ENCODE results near the gene NCOA1.

Gene NCOA1

DNA sequence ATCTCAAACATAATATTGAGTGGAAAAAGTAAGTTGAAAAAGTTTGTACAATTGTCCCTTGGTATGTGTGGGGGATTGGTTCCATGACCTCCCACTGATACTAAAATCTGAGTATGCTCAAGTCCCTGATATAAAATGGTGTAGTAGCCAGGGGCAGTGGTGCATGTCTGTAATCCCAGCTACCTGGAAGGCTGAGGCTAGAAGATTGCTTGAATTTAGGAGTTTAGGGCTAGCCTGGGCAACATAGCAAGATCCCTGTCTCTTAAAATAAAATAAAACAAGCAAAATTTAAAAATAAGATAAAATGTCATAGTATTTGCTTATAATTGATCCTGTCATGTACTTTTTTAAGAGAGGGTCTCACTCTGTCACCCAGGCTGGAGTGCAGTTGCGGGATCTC lies 180.2 kb downstream of the NCOA1 start:
- H3K4me2 ChIP-seq (ENCODE audit: low read length), result no peak overlapping the region

DNA sequence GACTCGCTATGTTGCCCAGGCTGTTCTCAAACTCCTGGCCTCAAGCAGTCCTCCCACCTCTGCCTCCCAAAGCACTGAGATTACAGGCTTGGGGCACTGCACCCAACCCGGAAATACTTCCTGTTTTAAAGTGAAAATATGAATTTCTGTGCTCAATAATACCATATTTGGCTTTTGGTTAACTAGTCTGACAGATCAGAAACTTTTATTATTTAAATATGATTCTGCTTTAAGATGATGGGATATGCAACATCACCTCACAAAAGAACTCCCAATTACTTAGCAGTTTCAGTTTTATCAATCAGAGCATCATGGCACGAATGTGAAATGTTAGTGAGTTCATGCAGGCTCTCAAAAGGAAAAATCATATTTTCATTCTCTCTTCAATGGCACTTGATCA lies 181.5 kb downstream of the NCOA1 start:
- H4K20me1 ChIP-seq (ENCODE audit: control insufficient read depth, insufficient read depth, low read depth, low read length), result no peaks in the 10 kb centered on the region
- peaks cover 6% of the 10 kb centered on the region; the same call in 1 of the 2 replicates for H3K4me1 ChIP-seq (ENCODE audit: control insufficient read depth, low read length)

More for the DNA sequence above, 180.2 kb downstream of the NCOA1 start:
- Histone ChIP-seq H3F3A (ENCODE audit: control insufficient read depth, insufficient read depth) (no peaks in the 10 kb centered on the region), H3K9me3 (ENCODE audit: control insufficient read depth, insufficient read depth, low read length) (no peaks in the 10 kb centered on the region), H3K27ac (ENCODE audit: low read depth, low read length) (no peak overlapping the region), H3K9me2 (replicated peaks; ENCODE audit: control insufficient read depth, low read length) (no peaks in the 10 kb centered on the region), H3K4me3 (ENCODE audit: low read length) (no peak overlapping the region), H3K79me2 (ENCODE audit: control insufficient read depth, low read length) (no peaks in the 10 kb centered on the region), H3K4me1 (ENCODE audit: control insufficient read depth, low read length) (peaks cover 6% of the 10 kb centered on the region; the same call in 1 of the 2 replicates), H3K36me3 (ENCODE audit: control insufficient read depth, low read length) (no peaks in the 10 kb centered on the region), H4K20me1 (ENCODE audit: control insufficient read depth, insufficient read depth, low read depth, low read length) (no peaks in the 10 kb centered on the region), H3K27me3 (ENCODE audit: control insufficient read depth, low read length) (no peaks in the 10 kb centered on the region)
- TF ChIP-seq, protein P1, sequence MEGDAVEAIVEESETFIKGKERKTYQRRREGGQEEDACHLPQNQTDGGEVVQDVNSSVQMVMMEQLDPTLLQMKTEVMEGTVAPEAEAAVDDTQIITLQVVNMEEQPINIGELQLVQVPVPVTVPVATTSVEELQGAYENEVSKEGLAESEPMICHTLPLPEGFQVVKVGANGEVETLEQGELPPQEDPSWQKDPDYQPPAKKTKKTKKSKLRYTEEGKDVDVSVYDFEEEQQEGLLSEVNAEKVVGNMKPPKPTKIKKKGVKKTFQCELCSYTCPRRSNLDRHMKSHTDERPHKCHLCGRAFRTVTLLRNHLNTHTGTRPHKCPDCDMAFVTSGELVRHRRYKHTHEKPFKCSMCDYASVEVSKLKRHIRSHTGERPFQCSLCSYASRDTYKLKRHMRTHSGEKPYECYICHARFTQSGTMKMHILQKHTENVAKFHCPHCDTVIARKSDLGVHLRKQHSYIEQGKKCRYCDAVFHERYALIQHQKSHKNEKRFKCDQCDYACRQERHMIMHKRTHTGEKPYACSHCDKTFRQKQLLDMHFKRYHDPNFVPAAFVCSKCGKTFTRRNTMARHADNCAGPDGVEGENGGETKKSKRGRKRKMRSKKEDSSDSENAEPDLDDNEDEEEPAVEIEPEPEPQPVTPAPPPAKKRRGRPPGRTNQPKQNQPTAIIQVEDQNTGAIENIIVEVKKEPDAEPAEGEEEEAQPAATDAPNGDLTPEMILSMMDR (IDR thresholded peaks at IDR 0.05; ENCODE audit: low read depth, low read length, poor library complexity, severe bottlenecking), result no peak

DNA sequence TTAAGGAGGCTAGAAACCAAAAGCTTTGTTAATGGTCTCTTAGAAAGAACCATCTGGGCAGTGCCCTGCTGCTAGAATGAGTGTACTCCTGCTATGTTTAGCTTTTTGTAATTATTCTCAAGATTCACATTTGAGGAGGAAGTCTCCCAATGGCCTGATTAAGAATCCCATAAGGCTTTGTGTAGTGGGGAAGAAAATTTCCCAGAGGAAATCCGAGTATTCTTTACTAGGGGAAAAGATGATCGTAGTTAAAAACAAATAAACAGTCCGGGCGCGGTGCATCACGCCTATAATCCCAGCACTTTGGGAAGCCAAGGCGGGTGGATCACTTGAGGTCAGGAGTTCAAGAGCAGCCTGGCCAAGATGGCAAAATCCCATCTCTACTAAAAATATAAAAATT lies 184.3 kb downstream of the NCOA1 start:
- H3F3A ChIP-seq (ENCODE audit: control insufficient read depth, insufficient read depth), result no peaks in the 10 kb centered on the region
- H3K4me1 ChIP-seq (ENCODE audit: control insufficient read depth, low read length), result peaks cover 6% of the 10 kb centered on the region; the same call in 1 of the 2 replicates
- H4K20me1 ChIP-seq (ENCODE audit: control insufficient read depth, insufficient read depth, low read depth, low read length), result no peaks in the 10 kb centered on the region
- no peaks in the 10 kb centered on the region for H3K9me3 ChIP-seq (ENCODE audit: control insufficient read depth, insufficient read depth, low read length)
- H3K79me2 ChIP-seq (ENCODE audit: control insufficient read depth, low read length), result no peaks in the 10 kb centered on the region
- H3K4me2 ChIP-seq (ENCODE audit: low read length), result no peak overlapping the region
- no peak for TF ChIP-seq EZH2phosphoT487 (IDR thresholded peaks at IDR 0.05; ENCODE audit: borderline replicate concordance, low read length)
- TF ChIP-seq, protein P1 (IDR thresholded peaks at IDR 0.05; ENCODE audit: low read depth, low read length, poor library complexity, severe bottlenecking), result no peak
- H3K9me2 ChIP-seq (replicated peaks; ENCODE audit: control insufficient read depth, low read length), result no peaks in the 10 kb centered on the region
- H3K4me3 ChIP-seq (ENCODE audit: low read length), result no peak overlapping the region
- H3K27ac ChIP-seq (ENCODE audit: low read depth, low read length), result no peak overlapping the region
- H3K27me3 ChIP-seq (ENCODE audit: control insufficient read depth, low read length), result no peaks in the 10 kb centered on the region
- H3K36me3 ChIP-seq (ENCODE audit: control insufficient read depth, low read length), result no peaks in the 10 kb centered on the region

More for the DNA sequence above, 181.5 kb downstream of the NCOA1 start:
- Histone ChIP-seq H3K36me3 (ENCODE audit: control insufficient read depth, low read length) (no peaks in the 10 kb centered on the region), H3K4me2 (ENCODE audit: low read length) (no peak overlapping the region), H3K27ac (ENCODE audit: low read depth, low read length) (no peak overlapping the region), H3K9me2 (replicated peaks; ENCODE audit: control insufficient read depth, low read length) (no peaks in the 10 kb centered on the region), H3K27me3 (ENCODE audit: control insufficient read depth, low read length) (no peaks in the 10 kb centered on the region), H3F3A (ENCODE audit: control insufficient read depth, insufficient read depth) (no peaks in the 10 kb centered on the region), H3K79me2 (ENCODE audit: control insufficient read depth, low read length) (no peaks in the 10 kb centered on the region), H3K4me3 (ENCODE audit: low read length) (no peak overlapping the region), H3K9me3 (ENCODE audit: control insufficient read depth, insufficient read depth, low read length) (no peaks in the 10 kb centered on the region)
- TF ChIP-seq EZH2phosphoT487 (IDR thresholded peaks at IDR 0.05; ENCODE audit: borderline replicate concordance, low read length), result no peak
- TF ChIP-seq, protein P1 (IDR thresholded peaks at IDR 0.05; ENCODE audit: low read depth, low read length, poor library complexity, severe bottlenecking), result no peak
